Upper lobe of right lung (tissue), 1 donor: Measurements from ENCODE around the gene GRAMD1B. TPM values are rescaled to one million over a fixed set of nuclear protein-coding genes. Genes with fewer than 3 reads are reported as not detected.

ENCODE experiments used
- ATAC-seq: fragments of 200-7000 bp; cut with Tn5 transposase; one replicate; pipeline ENCODE4 v1.9.1; 2020; ENCODE audit warnings: mild to moderate bottlenecking, moderate library complexity
- DNase-seq: peaks from one replicate; pipeline ENCODE4 v3.0.0-alpha.2; 2020
- H3K27ac ChIP-seq: fragments of 200-600 bp; one replicate; pipeline ENCODE4 v1.8.0; 2022
- H3K27me3 ChIP-seq: fragments of 200-600 bp; one replicate; pipeline ENCODE4 v1.8.0; 2022; ENCODE audit warnings: mild to moderate bottlenecking
- H3K36me3 ChIP-seq: fragments of 200-600 bp; one replicate; pipeline ENCODE4 v1.8.0; 2022
- H3K4me1 ChIP-seq: fragments of 200-600 bp; one replicate; pipeline ENCODE4 v1.8.0; 2022
- H3K4me3 ChIP-seq: fragments of 200-600 bp; one replicate; pipeline ENCODE4 v1.8.0; 2022; ENCODE audit warnings: mild to moderate bottlenecking
- H3K9me3 ChIP-seq: fragments of 200-600 bp; one replicate; pipeline ENCODE4 v1.8.0; 2022
- intact Hi-C: fragments of 100-400 bp; cut with DNase I; formaldehyde crosslinking; loops from one replicate; pipeline ENCODE4 v1.11.0; 2022
- total RNA-seq: library from RNA; stranded (reverse); fragmentation: NEBNext Ultra II Directional; extraction: Animal tissue kit (Norgen Biotek cat#: 25700); gene quantifications from one replicate; pipeline ENCODE4 v1.2.1, GENCODE V29; 2021
- TF ChIP-seq, protein P1 (sequence below): fragments of 200-600 bp; IDR thresholded peaks from one replicate; pipeline ENCODE4 v1.8.0; 2022; ENCODE audit warnings: antibody characterized with exemption
- donor health status: DM: no; HTN: yes; CAD: no; lungs with severe emphysema.

Gene GRAMD1B
- total RNA-seq, 1 donor from 2014 or later, result 4.8 TPM

DNA sequence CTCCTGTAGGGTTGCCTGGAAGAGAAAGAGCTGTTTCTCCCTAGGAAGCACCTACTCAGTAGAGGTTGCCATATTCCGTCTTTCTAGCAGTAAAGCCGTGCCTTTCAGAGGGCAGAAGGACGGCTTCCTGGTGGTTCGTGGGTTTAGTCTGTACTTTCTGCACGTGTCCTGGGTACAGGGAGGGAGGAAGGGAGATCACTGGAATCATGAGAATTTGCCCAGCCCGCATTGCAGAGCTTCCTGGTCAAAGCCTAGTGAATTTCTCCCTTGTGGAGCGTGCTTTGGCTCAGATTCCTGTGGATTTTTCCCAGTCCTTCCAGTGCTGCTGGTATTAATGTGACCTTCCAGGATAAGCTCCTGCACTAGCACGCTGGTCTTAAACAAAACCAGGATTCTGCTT lies 44.9 kb downstream of the GRAMD1B start:
- Histone ChIP-seq H3K4me3 (no peak overlapping the region), H3K27ac (no peak overlapping the region), H3K9me3 (no peaks in the 10 kb centered on the region), H3K27me3 (no peaks in the 10 kb centered on the region), H3K4me1 (no peaks in the 10 kb centered on the region), H3K36me3 (no peaks in the 10 kb centered on the region)
- DNase-seq (no peak), ATAC-seq (no peak)
- intact Hi-C loops, result loop anchor here (10.0 kb wide), 1 partner anchor 170 kb away; no protein-coding TSS in a partner anchor
- TF ChIP-seq, protein P1, sequence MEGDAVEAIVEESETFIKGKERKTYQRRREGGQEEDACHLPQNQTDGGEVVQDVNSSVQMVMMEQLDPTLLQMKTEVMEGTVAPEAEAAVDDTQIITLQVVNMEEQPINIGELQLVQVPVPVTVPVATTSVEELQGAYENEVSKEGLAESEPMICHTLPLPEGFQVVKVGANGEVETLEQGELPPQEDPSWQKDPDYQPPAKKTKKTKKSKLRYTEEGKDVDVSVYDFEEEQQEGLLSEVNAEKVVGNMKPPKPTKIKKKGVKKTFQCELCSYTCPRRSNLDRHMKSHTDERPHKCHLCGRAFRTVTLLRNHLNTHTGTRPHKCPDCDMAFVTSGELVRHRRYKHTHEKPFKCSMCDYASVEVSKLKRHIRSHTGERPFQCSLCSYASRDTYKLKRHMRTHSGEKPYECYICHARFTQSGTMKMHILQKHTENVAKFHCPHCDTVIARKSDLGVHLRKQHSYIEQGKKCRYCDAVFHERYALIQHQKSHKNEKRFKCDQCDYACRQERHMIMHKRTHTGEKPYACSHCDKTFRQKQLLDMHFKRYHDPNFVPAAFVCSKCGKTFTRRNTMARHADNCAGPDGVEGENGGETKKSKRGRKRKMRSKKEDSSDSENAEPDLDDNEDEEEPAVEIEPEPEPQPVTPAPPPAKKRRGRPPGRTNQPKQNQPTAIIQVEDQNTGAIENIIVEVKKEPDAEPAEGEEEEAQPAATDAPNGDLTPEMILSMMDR, result no peak

DNA sequence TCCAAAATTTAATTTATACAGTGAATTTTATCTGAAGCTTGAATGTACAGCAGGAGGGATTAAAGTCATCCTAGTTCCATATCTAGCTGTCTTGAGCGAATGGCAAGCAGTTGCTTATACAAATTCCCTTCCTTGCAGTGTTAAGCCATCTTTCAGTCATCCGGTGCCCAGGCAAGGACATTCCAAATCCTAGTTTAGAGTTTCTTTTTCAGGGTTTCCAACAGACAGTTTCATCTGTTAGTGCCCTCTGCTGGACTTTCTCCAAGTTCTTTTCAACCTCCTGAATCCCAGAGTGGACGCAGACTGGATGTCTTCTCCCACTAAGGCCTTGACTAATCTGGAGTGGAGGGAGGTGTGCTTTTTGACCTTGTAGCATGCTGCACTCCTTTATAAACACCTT lies 45.4 kb downstream of the GRAMD1B start:
- H3K27ac ChIP-seq, result no peak overlapping the region
- H3K36me3 ChIP-seq, result no peaks in the 10 kb centered on the region
- no peaks in the 10 kb centered on the region for H3K4me1 ChIP-seq
- no peaks in the 10 kb centered on the region for H3K9me3 ChIP-seq
- H3K4me3 ChIP-seq, result no peak overlapping the region
- ATAC-seq (no peak), DNase-seq (no peak)
- intact Hi-C loops, result loop anchor here (10.0 kb wide), 1 partner anchor 171 kb away; no protein-coding TSS in a partner anchor
- TF ChIP-seq, protein P1, result no peak
- H3K27me3 ChIP-seq, result no peaks in the 10 kb centered on the region

DNA sequence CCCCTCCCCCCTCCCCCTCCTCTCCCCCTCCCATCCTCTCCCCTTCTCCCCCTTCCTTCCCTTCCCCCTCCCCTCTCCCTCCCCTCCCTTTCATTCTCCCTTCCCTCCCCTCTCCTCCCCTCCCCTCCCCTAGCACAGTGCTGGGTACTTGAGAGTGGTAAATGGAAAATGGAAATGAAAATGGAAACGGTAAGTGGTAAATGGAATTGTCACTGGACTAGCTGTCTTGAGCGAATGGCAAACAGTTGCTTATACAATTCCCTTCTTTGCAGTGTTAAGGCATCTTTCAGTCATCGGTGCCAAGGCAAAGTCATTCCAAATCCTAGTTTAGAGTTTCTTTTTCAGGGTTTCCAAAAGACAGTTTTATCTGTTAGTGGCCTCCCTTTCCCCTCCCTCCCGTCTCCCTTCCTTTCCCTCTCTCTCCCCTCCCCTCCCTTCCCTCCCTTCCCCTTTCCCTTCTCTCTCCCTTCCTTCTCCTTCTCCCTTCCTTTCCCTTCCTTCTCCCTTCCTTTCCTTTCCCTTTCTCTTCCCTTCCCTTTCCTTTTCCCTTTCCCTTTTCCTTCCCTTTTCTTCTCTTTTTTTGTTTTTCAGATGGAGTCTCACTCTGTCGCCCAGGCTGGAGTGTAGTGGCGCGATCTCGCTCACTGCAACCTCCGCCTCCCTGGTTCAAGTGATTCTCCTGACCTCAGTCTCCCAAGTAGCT lies 47.3 kb downstream of the GRAMD1B start:
- Histone ChIP-seq H3K4me3 (no peak overlapping the region), H3K27me3 (no peaks in the 10 kb centered on the region), H3K27ac (no peak overlapping the region), H3K4me1 (no peaks in the 10 kb centered on the region), H3K36me3 (no peaks in the 10 kb centered on the region), H3K9me3 (no peaks in the 10 kb centered on the region)
- TF ChIP-seq, protein P1, result no peak
- intact Hi-C loops, result loop anchor here (10.0 kb wide), 1 partner anchor 173 kb away; no protein-coding TSS in a partner anchor
- no peak for DNase-seq
- ATAC-seq, result no peak

DNA sequence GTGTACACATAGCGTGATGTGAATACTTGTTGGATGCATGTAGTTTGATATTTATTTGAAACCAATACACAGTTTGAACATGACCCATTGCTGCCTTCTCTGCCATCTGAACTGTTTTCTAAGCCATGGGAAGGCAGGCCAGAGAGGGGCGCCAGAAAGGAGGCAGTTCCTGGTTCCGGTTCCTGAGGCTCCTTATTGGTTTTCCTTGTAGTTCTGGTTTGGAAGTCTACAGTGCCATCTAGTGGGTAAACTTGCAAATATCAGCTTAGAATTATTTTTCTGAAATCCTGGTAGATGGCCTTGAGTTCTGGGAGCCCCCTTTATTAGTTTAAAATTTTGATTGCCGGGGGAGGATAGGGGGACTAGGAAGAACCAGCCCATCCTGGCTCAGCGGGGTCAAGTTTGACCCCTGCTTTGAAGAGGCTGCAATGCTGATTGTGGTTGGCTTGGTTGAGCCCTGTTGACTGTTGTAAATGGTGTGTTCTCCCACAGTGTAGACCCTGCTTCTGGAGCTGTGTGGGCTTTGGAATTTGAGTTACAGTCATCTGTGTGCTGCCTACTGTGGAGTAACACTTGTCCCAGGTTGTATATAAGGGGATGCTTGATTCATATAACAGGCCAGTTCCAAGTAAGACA lies 48.4 kb downstream of the GRAMD1B start:
- Histone ChIP-seq H3K27me3 (no peaks in the 10 kb centered on the region), H3K4me3 (no peak overlapping the region), H3K9me3 (no peaks in the 10 kb centered on the region), H3K27ac (no peak overlapping the region), H3K4me1 (no peaks in the 10 kb centered on the region), H3K36me3 (no peaks in the 10 kb centered on the region)
- ATAC-seq, result peak; percentile 89
- DNase-seq, result no peak
- intact Hi-C loops, result loop anchor here (10.0 kb wide), 1 partner anchor 174 kb away; no protein-coding TSS in a partner anchor
- TF ChIP-seq, protein P1, result peak; percentile 72

DNA sequence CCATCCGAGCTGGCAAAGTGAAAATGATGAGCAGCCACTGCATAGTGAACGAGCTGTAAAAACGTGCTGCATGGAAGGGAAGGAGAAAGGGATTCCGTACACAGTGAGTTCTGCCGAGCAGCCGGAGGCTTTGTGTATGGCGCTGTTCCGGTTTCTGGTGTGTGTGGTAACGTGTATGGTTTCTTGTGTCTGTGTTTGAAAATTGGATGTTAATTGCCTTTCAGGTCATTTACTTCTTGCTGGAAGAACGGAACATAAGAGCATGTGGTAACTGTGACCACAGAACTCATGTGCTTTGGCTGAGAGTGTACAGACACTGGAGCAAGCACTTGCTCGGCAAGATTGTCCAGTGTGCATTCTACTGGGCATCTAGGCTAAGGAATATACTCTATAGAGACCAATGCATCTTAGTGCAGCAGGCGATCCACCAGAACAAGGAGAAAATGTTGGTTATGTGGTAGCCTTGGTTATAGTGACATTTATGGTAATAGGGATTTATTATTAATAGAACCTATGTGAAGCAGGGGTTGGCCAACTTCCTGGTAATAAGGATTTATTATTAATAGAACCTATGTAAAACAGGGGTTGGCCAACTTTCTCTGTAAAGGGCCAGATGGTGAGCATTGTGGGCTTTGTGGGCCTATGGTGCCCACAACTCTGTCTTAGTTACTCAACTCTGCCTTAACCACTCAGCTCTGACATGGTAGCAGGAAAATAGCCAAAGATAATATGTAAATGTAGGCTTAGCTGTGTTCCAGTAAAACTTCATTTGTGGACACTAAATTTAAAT lies 49.2 kb downstream of the GRAMD1B start:
- H3K36me3 ChIP-seq, result no peaks in the 10 kb centered on the region
- H3K27ac ChIP-seq, result no peak overlapping the region
- H3K4me1 ChIP-seq, result no peaks in the 10 kb centered on the region
- H3K27me3 ChIP-seq, result no peaks in the 10 kb centered on the region
- no peak overlapping the region for H3K4me3 ChIP-seq
- TF ChIP-seq, protein P1, result no peak
- DNase-seq (no peak), ATAC-seq (peak; percentile 71)
- no peaks in the 10 kb centered on the region for H3K9me3 ChIP-seq
- intact Hi-C loops, result loop anchor here (10.0 kb wide), 1 partner anchor 174 kb away; no protein-coding TSS in a partner anchor
